ENCODE results near the gene PDE2A.

DNA sequence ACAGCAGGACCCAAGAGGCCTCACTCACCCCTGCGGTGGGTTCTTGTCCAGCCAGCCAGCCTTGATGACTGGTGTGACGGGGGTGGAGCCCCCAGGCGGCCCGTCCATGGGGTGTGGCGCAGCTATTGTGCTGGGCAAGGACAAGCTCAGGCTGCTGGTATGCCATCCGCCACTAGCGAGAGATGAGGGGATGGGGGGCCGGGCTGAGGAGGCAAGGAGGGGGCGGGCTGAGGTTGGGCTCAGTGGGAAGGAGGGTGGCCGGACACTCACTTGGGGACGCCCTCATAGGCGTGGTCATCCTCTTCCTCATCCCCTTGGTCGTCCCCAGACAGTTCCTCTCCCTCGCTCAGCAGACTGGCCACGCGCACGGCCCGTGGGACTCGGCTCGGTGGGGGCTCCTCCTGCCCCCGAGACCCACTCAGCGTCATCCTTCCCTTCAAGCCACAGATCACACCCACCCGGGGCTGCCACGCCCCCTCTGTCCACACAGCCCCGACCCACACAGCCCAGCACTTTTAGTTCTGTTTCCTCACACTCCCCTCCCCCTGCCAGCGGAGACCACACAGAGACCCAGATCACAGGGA is 38.0 kb upstream of the PDE2A start:
- no peak for TF ChIP-seq RAD21 (IDR thresholded peaks at IDR 0.05; ENCODE audit: low read length)
- no peak for TF ChIP-seq CEBPB (IDR thresholded peaks at IDR 0.05; ENCODE audit: low read depth, low read length)
- TF ChIP-seq, protein P1, sequence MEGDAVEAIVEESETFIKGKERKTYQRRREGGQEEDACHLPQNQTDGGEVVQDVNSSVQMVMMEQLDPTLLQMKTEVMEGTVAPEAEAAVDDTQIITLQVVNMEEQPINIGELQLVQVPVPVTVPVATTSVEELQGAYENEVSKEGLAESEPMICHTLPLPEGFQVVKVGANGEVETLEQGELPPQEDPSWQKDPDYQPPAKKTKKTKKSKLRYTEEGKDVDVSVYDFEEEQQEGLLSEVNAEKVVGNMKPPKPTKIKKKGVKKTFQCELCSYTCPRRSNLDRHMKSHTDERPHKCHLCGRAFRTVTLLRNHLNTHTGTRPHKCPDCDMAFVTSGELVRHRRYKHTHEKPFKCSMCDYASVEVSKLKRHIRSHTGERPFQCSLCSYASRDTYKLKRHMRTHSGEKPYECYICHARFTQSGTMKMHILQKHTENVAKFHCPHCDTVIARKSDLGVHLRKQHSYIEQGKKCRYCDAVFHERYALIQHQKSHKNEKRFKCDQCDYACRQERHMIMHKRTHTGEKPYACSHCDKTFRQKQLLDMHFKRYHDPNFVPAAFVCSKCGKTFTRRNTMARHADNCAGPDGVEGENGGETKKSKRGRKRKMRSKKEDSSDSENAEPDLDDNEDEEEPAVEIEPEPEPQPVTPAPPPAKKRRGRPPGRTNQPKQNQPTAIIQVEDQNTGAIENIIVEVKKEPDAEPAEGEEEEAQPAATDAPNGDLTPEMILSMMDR (conservative IDR thresholded peaks at IDR 0.05; ENCODE audit: low read depth, low read length): no peak
- TF ChIP-seq POLR2A (IDR thresholded peaks at IDR 0.05; ENCODE audit: low read depth, low read length): no peak
- TF ChIP-seq CHD1 (IDR thresholded peaks at IDR 0.05; ENCODE audit: low read depth, low read length): no peak
- TF ChIP-seq RCOR1 (IDR thresholded peaks at IDR 0.05; ENCODE audit: insufficient replicate concordance, low read length): no peak
- TF ChIP-seq, protein P2, sequence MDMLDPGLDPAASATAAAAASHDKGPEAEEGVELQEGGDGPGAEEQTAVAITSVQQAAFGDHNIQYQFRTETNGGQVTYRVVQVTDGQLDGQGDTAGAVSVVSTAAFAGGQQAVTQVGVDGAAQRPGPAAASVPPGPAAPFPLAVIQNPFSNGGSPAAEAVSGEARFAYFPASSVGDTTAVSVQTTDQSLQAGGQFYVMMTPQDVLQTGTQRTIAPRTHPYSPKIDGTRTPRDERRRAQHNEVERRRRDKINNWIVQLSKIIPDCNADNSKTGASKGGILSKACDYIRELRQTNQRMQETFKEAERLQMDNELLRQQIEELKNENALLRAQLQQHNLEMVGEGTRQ (IDR thresholded peaks at IDR 0.05; ENCODE audit: low read depth, low read length): no peak
- TF ChIP-seq MXI1 (IDR thresholded peaks at IDR 0.05; ENCODE audit: borderline replicate concordance, low read depth, low read length): no peak
- TF ChIP-seq, protein P3, sequence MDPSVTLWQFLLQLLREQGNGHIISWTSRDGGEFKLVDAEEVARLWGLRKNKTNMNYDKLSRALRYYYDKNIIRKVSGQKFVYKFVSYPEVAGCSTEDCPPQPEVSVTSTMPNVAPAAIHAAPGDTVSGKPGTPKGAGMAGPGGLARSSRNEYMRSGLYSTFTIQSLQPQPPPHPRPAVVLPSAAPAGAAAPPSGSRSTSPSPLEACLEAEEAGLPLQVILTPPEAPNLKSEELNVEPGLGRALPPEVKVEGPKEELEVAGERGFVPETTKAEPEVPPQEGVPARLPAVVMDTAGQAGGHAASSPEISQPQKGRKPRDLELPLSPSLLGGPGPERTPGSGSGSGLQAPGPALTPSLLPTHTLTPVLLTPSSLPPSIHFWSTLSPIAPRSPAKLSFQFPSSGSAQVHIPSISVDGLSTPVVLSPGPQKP (IDR thresholded peaks at IDR 0.05; ENCODE audit: borderline replicate concordance, low read depth, low read length): no peak
- no peak for TF ChIP-seq RFX5 (IDR thresholded peaks at IDR 0.05; ENCODE audit: low read depth, low read length)
- no peak for TF ChIP-seq MAFK (IDR thresholded peaks at IDR 0.05; ENCODE audit: low read depth, low read length)

All from IMR-90 (cell line).